Endothelial cell of umbilical vein (primary cell): Measurements from ENCODE around the gene RAB20. TPM values are rescaled to one million over a fixed set of nuclear protein-coding genes. Genes with fewer than 3 reads are reported as not detected.

Source experiments
- BruUV-seq: library from RNA; stranded (reverse); fragments of 400-500 nt; replicated peaks from 2 replicates; lab custom pipeline; 2021; lab: Mats Ljungman, UMichigan
- CTCF ChIA-PET: fragments of 300-600, 350-600 bp; sonication (Branson Sonifier 250); formaldehyde crosslinking; loops from one replicate; lab custom pipeline; 2021; ENCODE audit warnings: antibody characterized with exemption, inconsistent platforms; lab: Charles Lee
- POLR2A ChIA-PET: fragments of 300-600, 350-600 bp; sonication (Branson Sonifier 250); formaldehyde crosslinking; loops from one replicate; lab custom pipeline; 2021; ENCODE audit warnings: antibody characterized with exemption, inconsistent platforms; lab: Charles Lee
- DNase-seq: peaks from one replicate; pipeline ENCODE4 v3.0.0-alpha.2; 2011; ENCODE audit warnings: low read depth, low spot score
- FAIRE-seq: peaks from 2 replicates; lab custom pipeline; 2011; peaks lifted over from hg19 to GRCh38; lab: Jason Lieb, UNC
- H2AFZ ChIP-seq: 2 replicates; pipeline ENCODE4 v1.6.0; 2012; ENCODE audit warnings: low read depth, low read length, control low read depth, inconsistent platforms
- H3K27ac ChIP-seq: 2 replicates; pipeline ENCODE4 v1.5.1; 2011; ENCODE audit warnings: low read depth, mild to moderate bottlenecking, control low read depth, low read length, moderate library complexity; ENCODE audit not compliant: insufficient read depth
- H3K27me3 ChIP-seq, 2 experiments: 2 replicates each; pipeline versions ENCODE4 v1.6.0 to v1.6.1; 2011; ENCODE audit warnings: low read length in 2 of 2, mixed read lengths in 1 of 2; ENCODE audit not compliant: control insufficient read depth in 2 of 2, insufficient read depth in 2 of 2
- H3K36me3 ChIP-seq, 2 experiments: 2 replicates in 1 of 2; 3 replicates in 1 of 2; pipeline ENCODE4 v1.5.1; 2011; ENCODE audit warnings: low read length in 2 of 2, mild to moderate bottlenecking in 1 of 2, moderate library complexity in 1 of 2; ENCODE audit not compliant: control insufficient read depth in 2 of 2, insufficient read depth in 2 of 2; ENCODE audit errors: extremely low read depth in 1 of 2
- H3K4me1 ChIP-seq: 3 replicates; pipeline ENCODE4 v1.5.1; 2011; ENCODE audit warnings: mild to moderate bottlenecking, low read length; ENCODE audit not compliant: control insufficient read depth, insufficient read depth; ENCODE audit errors: extremely low read depth
- H3K4me2 ChIP-seq: 2 replicates; pipeline ENCODE4 v1.6.1; 2011; ENCODE audit warnings: low read length, control low read depth, mixed read lengths; ENCODE audit not compliant: insufficient read depth
- H3K4me3 ChIP-seq, 3 experiments: fragments of 200-600 bp in 1 of 3; sonication (generic), shearing (Covaris generic) in 1 of 3; replicated peaks in 1 of 3; 2 replicates each; pipeline ENCODE4 v1.5.1; 2011 to 2016; ENCODE audit warnings: control low read depth in 3 of 3, low read length in 3 of 3, mild to moderate bottlenecking in 2 of 3, inconsistent platforms in 1 of 3, low read depth in 1 of 3, moderate library complexity in 1 of 3; ENCODE audit not compliant: insufficient read depth in 1 of 3
- H3K79me2 ChIP-seq: 2 replicates; pipeline ENCODE4 v1.6.0; 2012; ENCODE audit warnings: low read length, inconsistent platforms; ENCODE audit not compliant: control insufficient read depth, insufficient read depth
- H3K9ac ChIP-seq: replicated peaks from 2 replicates; pipeline ENCODE3; 2011; ENCODE audit warnings: low read length, control low read depth; ENCODE audit not compliant: insufficient read depth; ENCODE audit errors: extremely low read depth
- H3K9me1 ChIP-seq: replicated peaks from 3 replicates; pipeline ENCODE4 v1.6.0; 2011; ENCODE audit warnings: mild to moderate bottlenecking, low read length; ENCODE audit not compliant: control insufficient read depth, insufficient read depth; ENCODE audit errors: extremely low read depth
- H3K9me3 ChIP-seq: replicated peaks from 2 replicates; pipeline ENCODE4 v1.5.1; 2012; ENCODE audit warnings: low read length, inconsistent platforms; ENCODE audit not compliant: control insufficient read depth, insufficient read depth
- H4K20me1 ChIP-seq: replicated peaks from 2 replicates; pipeline ENCODE3; 2011; ENCODE audit warnings: mild to moderate bottlenecking, low read length; ENCODE audit not compliant: control insufficient read depth, insufficient read depth; ENCODE audit errors: extremely low read depth
- EZH2 ChIP-seq: IDR thresholded peaks from 2 replicates; pipeline ENCODE4 v1.6.1; 2012; ENCODE audit warnings: borderline replicate concordance, low read depth, mild to moderate bottlenecking, moderate library complexity, low read length, inconsistent platforms; ENCODE audit not compliant: severe bottlenecking
- FOS ChIP-seq: IDR thresholded peaks from 2 replicates; pipeline ENCODE4 v1.6.1; 2011; ENCODE audit warnings: mild to moderate bottlenecking, low read length, moderate library complexity, borderline replicate concordance; ENCODE audit not compliant: insufficient read depth
- GATA2 ChIP-seq: IDR thresholded peaks from 2 replicates; pipeline ENCODE4 v1.7.0; 2011; ENCODE audit warnings: low read depth, mild to moderate bottlenecking, moderate library complexity, mixed read lengths, low read length; ENCODE audit not compliant: insufficient read length, insufficient read depth
- JUN ChIP-seq: IDR thresholded peaks from 2 replicates; pipeline ENCODE4 v1.6.1; 2011; ENCODE audit warnings: borderline replicate concordance, low read depth; ENCODE audit not compliant: insufficient read length, insufficient read depth
- MYC ChIP-seq: IDR thresholded peaks from one replicate; pipeline ENCODE4 v1.6.1; 2011; ENCODE audit warnings: mild to moderate bottlenecking, low read depth, low read length
- POLR2A ChIP-seq: IDR thresholded peaks from 2 replicates; pipeline ENCODE4 v1.6.1; 2012; ENCODE audit warnings: low read depth, mild to moderate bottlenecking, control low read depth, low read length
- POLR2AphosphoS5 ChIP-seq: IDR thresholded peaks from 2 replicates; pipeline ENCODE4 v1.6.1; 2012; ENCODE audit warnings: low read depth, mild to moderate bottlenecking, control low read depth, low read length, moderate library complexity; ENCODE audit not compliant: insufficient read depth
- dilution Hi-C: fragments of 300-500 bp; cut with MboI; formaldehyde crosslinking; loops from one replicate; pipeline ENCODE4 v1.15.0; 2019; ENCODE audit warnings: low sequenced_read_pairs; ENCODE audit not compliant: extremely low pct_ligation_motif_present
- intact Hi-C: fragments of 100-400 bp; cut with micrococcal nuclease; formaldehyde crosslinking; loops from one replicate; pipeline ENCODE4 v1.10.0; 2022
- polyA plus RNA-seq, 4 experiments: library from polyadenylated mRNA; depleted of rRNA in 3 of 4; stranded (reverse) in 3 of 4; unstranded in 1 of 4; fragments of >200 nt; gene quantifications; 2 replicates each; pipeline versions ENCODE4 v1.2.1 to v1.2.3, GENCODE V29; 2011 to 2012; ENCODE audit warnings: missing spikeins in 1 of 4
- total RNA-seq: library from RNA; stranded (reverse); gene quantifications from 2 replicates; pipeline ENCODE4 v1.2.3, GENCODE V29; 2021
- TF ChIP-seq, protein P1 (sequence below): IDR thresholded peaks from 2 replicates; pipeline ENCODE4 v1.6.1; 2011; ENCODE audit not compliant: insufficient read depth, insufficient read length
- TF ChIP-seq, protein P2 (sequence below), 2 donors: IDR thresholded peaks; 1 replicate in 1 of 2; 2 replicates in 1 of 2; pipeline ENCODE4 v1.5.1; 2011; ENCODE audit warnings: low read length in 2 of 2, mild to moderate bottlenecking in 2 of 2, moderate library complexity in 2 of 2, control low read depth in 1 of 2, inconsistent platforms in 1 of 2, low read depth in 1 of 2; ENCODE audit not compliant: insufficient read depth in 1 of 2; ENCODE audit errors: extremely low read depth in 1 of 2

Gene RAB20
- total and polyA plus RNA-seq, 2 donors (not counting 3 experiments of a cell fraction or from before 2014, with no cell fraction given) = 1.3 to 1.7 TPM

- dilution Hi-C loops = no loop called here
- POLR2A ChIA-PET = no interaction called here
- CTCF ChIA-PET = no interaction called here
These were observed 19.3 kb upstream of the RAB20 start for GRCh38 chr13:110580800-110581199.

More at GRCh38 chr13:110580800-110581199, 19.3 kb upstream of the RAB20 start:
- TF ChIP-seq JUN (no peak), GATA2 (no peak), EZH2 (no peak), FOS (no peak), POLR2AphosphoS5 (no peak), MYC (no peak), POLR2A (no peak)
- TF ChIP-seq, protein P1, sequence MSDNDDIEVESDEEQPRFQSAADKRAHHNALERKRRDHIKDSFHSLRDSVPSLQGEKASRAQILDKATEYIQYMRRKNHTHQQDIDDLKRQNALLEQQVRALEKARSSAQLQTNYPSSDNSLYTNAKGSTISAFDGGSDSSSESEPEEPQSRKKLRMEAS = no peak
- TF ChIP-seq, protein P2, sequence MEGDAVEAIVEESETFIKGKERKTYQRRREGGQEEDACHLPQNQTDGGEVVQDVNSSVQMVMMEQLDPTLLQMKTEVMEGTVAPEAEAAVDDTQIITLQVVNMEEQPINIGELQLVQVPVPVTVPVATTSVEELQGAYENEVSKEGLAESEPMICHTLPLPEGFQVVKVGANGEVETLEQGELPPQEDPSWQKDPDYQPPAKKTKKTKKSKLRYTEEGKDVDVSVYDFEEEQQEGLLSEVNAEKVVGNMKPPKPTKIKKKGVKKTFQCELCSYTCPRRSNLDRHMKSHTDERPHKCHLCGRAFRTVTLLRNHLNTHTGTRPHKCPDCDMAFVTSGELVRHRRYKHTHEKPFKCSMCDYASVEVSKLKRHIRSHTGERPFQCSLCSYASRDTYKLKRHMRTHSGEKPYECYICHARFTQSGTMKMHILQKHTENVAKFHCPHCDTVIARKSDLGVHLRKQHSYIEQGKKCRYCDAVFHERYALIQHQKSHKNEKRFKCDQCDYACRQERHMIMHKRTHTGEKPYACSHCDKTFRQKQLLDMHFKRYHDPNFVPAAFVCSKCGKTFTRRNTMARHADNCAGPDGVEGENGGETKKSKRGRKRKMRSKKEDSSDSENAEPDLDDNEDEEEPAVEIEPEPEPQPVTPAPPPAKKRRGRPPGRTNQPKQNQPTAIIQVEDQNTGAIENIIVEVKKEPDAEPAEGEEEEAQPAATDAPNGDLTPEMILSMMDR (IDR thresholded peaks at IDR 0.05; ENCODE audit: extremely low read depth in 1 of 2, insufficient read depth in 1 of 2, low read depth in 1 of 2, low read length in 2 of 2) = no peak
- Histone ChIP-seq H3K27ac (no peak overlapping the region), H3K4me1 (no peaks in the 10 kb centered on the region), H3K79me2 (no peaks in the 10 kb centered on the region), H2AFZ (no peak overlapping the region), H3K27me3 (peaks cover 4 to 6% of the 10 kb centered on the region in 2 experiments), H4K20me1 (no peaks in the 10 kb centered on the region), H3K36me3 (no peaks in the 10 kb centered on the region), H3K9me3 (no peaks in the 10 kb centered on the region), H3K9me1 (no peaks in the 10 kb centered on the region), H3K9ac (no peak overlapping the region), H3K4me2 (no peak overlapping the region), H3K4me3 (no peak overlapping the region)
- no TSS peak for BruUV-seq
- DNase-seq (no peak), FAIRE-seq (no peak)
- intact Hi-C loops = no loop called here
